Fibroblast of villous mesenchyme (primary cell): Measurements from ENCODE around the gene GPR143. TPM values are rescaled to one million over a fixed set of nuclear protein-coding genes. Genes with fewer than 3 reads are reported as not detected.

Source experiments
- DNase-seq: peaks from one replicate; pipeline ENCODE4 v3.0.0-alpha.2; 2010; ENCODE audit warnings: low read depth
- H3K4me3 ChIP-seq: 2 replicates; pipeline ENCODE4 v1.5.1; 2011; ENCODE audit warnings: low read depth, mild to moderate bottlenecking, low read length
- total RNA-seq: library from RNA; depleted of rRNA; stranded (reverse); fragments of >200 nt; gene quantifications from 2 replicates; pipeline ENCODE4 v1.2.3, GENCODE V29; 2012
- TF ChIP-seq, protein P1 (sequence below): IDR thresholded peaks from 2 replicates; pipeline ENCODE4 v1.5.1; 2012; ENCODE audit warnings: low read depth, mild to moderate bottlenecking, low read length; ENCODE audit not compliant: insufficient read depth

Gene GPR143
- total RNA-seq, 1 donor: 0.43 TPM

DNA sequence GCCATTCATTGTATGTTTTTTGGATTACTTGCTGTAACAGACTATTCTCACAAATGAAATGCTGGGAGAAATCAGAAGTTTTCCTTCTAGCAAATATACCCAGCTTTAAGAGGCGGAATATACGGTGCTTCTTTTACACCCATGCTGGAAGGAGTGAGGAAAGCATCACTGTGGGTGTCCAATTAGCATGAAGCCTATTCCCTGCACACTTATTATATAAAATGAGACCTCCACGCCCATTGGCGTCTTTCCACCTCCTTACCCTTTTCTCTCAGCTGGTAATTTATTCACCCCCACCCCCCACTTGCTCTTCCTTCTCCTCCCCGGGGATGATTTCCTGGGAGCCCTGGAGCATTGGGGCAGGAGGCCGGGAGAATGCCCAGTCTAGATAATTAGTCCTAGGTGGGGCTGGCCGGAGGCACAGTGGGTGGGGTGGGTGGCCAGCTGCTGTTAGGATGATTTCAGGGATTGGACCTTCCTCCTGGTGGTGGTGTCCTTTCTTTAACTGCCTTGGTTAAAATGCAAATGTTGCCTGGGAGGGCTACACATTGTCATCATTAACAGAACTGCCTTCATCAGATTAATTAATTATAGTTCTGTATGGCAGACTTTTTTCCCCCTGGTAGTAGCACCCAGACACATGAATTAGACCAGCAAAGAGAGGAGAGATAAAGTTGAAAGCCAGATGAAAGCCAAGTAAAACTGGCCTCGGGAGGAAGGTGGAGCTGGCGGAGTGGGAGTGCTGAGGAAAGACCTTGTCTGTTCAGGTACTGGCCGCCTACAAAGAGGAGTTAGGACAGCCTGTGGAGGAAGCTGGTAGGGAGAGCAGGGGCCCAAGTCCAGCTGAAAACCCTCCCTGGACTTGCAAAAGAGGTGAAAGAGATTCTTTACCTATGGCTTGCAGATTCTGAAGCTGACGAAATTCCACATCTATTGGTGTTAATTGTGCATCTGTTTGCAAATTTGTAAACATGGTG is 32.0 kb upstream of the GPR143 start:
- no peak overlapping the region for H3K4me3 ChIP-seq
- TF ChIP-seq, protein P1, sequence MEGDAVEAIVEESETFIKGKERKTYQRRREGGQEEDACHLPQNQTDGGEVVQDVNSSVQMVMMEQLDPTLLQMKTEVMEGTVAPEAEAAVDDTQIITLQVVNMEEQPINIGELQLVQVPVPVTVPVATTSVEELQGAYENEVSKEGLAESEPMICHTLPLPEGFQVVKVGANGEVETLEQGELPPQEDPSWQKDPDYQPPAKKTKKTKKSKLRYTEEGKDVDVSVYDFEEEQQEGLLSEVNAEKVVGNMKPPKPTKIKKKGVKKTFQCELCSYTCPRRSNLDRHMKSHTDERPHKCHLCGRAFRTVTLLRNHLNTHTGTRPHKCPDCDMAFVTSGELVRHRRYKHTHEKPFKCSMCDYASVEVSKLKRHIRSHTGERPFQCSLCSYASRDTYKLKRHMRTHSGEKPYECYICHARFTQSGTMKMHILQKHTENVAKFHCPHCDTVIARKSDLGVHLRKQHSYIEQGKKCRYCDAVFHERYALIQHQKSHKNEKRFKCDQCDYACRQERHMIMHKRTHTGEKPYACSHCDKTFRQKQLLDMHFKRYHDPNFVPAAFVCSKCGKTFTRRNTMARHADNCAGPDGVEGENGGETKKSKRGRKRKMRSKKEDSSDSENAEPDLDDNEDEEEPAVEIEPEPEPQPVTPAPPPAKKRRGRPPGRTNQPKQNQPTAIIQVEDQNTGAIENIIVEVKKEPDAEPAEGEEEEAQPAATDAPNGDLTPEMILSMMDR: no peak
- DNase-seq: no peak

GRCh38 chrX:9794495-9794894 is 28.8 kb upstream of the GPR143 start:
- DNase-seq: no peak
- no peak overlapping the region for H3K4me3 ChIP-seq

DNA sequence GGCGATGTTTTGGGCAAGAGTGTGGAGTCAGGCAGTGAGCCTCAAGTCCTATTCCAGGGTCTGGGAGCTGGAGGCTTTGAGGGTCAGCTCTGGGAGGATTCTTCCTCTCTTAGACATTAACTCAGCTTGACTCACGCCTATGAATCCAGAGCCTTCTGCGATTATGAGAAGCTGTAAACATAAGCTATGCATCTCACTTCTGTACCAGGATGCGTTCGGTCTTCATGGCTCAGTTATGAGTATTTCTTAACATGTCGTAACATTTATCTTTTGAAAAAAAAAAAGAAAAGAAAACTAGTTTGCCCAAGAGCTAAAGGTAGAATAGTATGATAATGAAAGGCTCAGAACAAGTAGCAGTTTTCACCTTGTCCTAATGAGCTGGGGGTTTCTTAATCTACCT is 25.2 kb upstream of the GPR143 start:
- peak; percentile 89 for DNase-seq
- TF ChIP-seq, protein P1: no peak
- no peak overlapping the region for H3K4me3 ChIP-seq

More at GRCh38 chrX:9794495-9794894, 28.8 kb upstream of the GPR143 start:
- TF ChIP-seq, protein P1: no peak

GRCh38 chrX:9789555-9789954 is 23.9 kb upstream of the GPR143 start:
- H3K4me3 ChIP-seq: no peak overlapping the region
- no peak for DNase-seq
- TF ChIP-seq, protein P1: no peak

DNA sequence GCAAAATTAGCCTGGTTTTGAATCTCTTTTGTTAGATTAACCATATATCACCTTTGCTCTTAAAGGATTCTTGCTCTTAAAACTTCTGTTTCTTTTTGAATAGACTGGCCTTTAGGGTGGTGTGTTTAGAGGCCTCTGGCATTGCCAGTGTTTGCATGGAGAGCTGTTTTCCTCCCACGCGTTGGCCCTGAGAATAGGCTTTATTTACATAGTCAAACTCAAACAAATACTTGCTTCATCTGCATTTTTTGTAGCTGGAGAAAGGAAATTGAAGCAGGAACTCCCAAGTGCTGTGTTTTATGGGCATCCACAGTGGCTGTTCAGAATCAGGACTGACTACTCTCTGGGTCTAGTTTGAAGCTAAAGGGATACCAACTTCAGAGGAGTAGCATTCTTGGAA is 23.3 kb upstream of the GPR143 start:
- no peak overlapping the region for H3K4me3 ChIP-seq
- TF ChIP-seq, protein P1: no peak
- peak; percentile 74 for DNase-seq

DNA sequence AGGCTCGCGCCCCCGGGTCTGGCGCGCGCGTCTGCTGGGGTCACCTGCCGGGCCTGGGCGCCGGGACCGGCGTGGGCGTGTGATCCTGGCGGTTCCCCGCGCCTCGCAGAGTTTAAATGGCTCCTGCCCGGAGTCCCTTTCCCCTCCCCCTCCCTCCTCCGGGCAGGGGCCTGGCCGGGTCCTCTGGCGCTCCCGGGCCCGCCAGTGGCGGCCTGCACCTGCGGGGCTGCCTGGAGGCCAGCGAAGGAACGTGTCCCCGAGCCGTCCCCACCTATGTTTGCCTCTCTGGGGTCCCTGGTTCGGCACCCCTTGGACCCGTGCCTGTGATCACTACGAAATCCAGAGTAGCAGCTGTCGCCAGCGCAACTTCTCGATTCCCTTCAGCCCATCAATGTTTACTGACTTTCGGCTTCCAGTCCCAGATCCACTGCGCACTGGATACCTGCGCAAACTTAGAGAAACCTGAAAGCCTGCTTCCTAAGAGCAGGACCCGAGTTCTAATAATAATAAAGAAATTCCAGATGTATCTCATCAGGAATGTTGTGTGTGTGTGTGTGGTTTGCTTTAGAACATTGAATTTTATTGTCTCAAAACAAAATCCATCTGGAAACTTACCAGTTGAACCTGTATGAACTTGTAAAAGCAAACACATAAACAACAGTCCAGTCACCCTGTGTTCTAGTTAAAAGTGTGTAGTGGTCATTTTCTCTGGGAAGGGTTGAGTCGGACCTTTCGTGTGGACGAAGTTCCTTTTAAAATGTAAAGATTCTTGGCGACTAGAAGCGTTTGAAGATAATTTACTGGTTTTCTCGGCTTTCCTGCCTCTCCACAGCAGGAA is 21.4 kb upstream of the GPR143 start:
- DNase-seq: peak; percentile 67
- peak overlapping the region; percentile 69 for H3K4me3 ChIP-seq
- TF ChIP-seq, protein P1: no peak
